Endodermal cell (in vitro differentiated cells): Measurements from ENCODE around the gene GPR162. TPM values are rescaled to one million over a fixed set of nuclear protein-coding genes. Genes with fewer than 3 reads are reported as not detected.
A peak's percentile ranks its signal among the peaks of the same experiment; 100 is the strongest.

Experiments
- DNase-seq: peaks from one replicate; pipeline ENCODE4 v3.0.0-alpha.2; 2017
- H3K27ac ChIP-seq: 2 replicates; pipeline ENCODE4 v1.5.1; 2013; ENCODE audit warnings: mild to moderate bottlenecking, low read depth, low read length, moderate library complexity
- H3K27me3 ChIP-seq: 2 replicates; pipeline ENCODE4 v1.6.1; 2013; ENCODE audit warnings: mild to moderate bottlenecking, low read length, moderate library complexity; ENCODE audit not compliant: insufficient read depth, control insufficient read depth, poor library complexity, severe bottlenecking
- H3K36me3 ChIP-seq: 2 replicates; pipeline ENCODE4 v1.7.0; 2013; ENCODE audit warnings: mild to moderate bottlenecking, low read length, moderate library complexity; ENCODE audit not compliant: control insufficient read depth, insufficient read depth
- H3K4me1 ChIP-seq: one replicate; pipeline ENCODE4 v1.7.0; 2013; ENCODE audit warnings: low read length; ENCODE audit not compliant: control insufficient read depth, insufficient read depth
- H3K4me3 ChIP-seq: 2 replicates; pipeline ENCODE4 v1.5.1; 2013; ENCODE audit warnings: mild to moderate bottlenecking, low read length, moderate library complexity
- H3K9ac ChIP-seq: 2 replicates; pipeline ENCODE4 v1.6.1; 2013; ENCODE audit warnings: mild to moderate bottlenecking, low read length, moderate library complexity; ENCODE audit not compliant: poor library complexity, severe bottlenecking; ENCODE audit errors: extremely low read depth
- H3K9me3 ChIP-seq: 2 replicates; pipeline ENCODE4 v1.6.1; 2013; ENCODE audit warnings: mild to moderate bottlenecking, low read length, moderate library complexity; ENCODE audit not compliant: control insufficient read depth
- H3K27ac Mint-ChIP-seq: 2 replicates; pipeline ENCODE4 v1.8.0; 2020; ENCODE audit warnings: mixed read lengths
- H3K27me3 Mint-ChIP-seq: 2 replicates; pipeline ENCODE4 v1.8.0; 2021; ENCODE audit warnings: mild to moderate bottlenecking, mixed read lengths; ENCODE audit not compliant: insufficient read depth
- H3K36me3 Mint-ChIP-seq: 2 replicates; pipeline ENCODE4 v1.8.0; 2020; ENCODE audit warnings: low read depth, mixed read lengths
- H3K4me1 Mint-ChIP-seq: 2 replicates; pipeline ENCODE4 v1.8.0; 2020; ENCODE audit warnings: mixed read lengths
- H3K4me3 Mint-ChIP-seq: 2 replicates; pipeline ENCODE4 v1.8.0; 2020; ENCODE audit warnings: mild to moderate bottlenecking, moderate library complexity, mixed read lengths
- H3K9me3 Mint-ChIP-seq: 2 replicates; pipeline ENCODE4 v1.8.0; 2020; ENCODE audit warnings: mild to moderate bottlenecking, mixed read lengths
- CTCF ChIP-seq: fragments of 200-600 bp; sonication (generic); conservative IDR thresholded peaks from 2 replicates; pipeline ENCODE4 v1.5.0; 2021; ENCODE audit warnings: antibody characterized with exemption, mild to moderate bottlenecking
- WGBS, 2 experiments: methylation state at CpG; one replicate each; pipeline versions ENCODE4 v1.1.5 to v1.1.7; 2013; ENCODE audit warnings: missing lambda C conversion rate in 2 of 2, mixed read lengths in 1 of 2; ENCODE audit not compliant: insufficient coverage in 1 of 2, insufficient read length in 1 of 2; 5-methylcytosine and 5-hydroxymethylcytosine counted together
- total RNA-seq, 2 donors: library from RNA; stranded (reverse); fragmentation: NEBNext Ultra II Directional in 1 of 2; extraction: Animal tissue kit (Norgen Biotek cat#: 25700) in 1 of 2; gene quantifications; 2 replicates in 1 of 2; 3 replicates in 1 of 2; pipeline ENCODE4 v1.2.1, GENCODE V29; 2021

GPR162 gene
- total RNA-seq, 2 donors from 2014 or later, result 14.7 to 15.0 TPM

GRCh38 chr12:6853626-6854025 lies 32.0 kb downstream of the GPR162 start:
- peaks cover 54% of the 10 kb centered on the region for H3K36me3 ChIP-seq
- DNase-seq, result no peak
- TF ChIP-seq CTCF, result no peak
- no peaks in the 10 kb centered on the region for H3K9me3 Mint-ChIP-seq
- H3K27ac ChIP-seq, result no peak overlapping the region
- H3K4me3 Mint-ChIP-seq, result peak overlapping the region; percentile 88
- H3K9ac ChIP-seq, result peak overlapping the region; percentile 54
- H3K4me3 ChIP-seq, result peak overlapping the region; percentile 92
- H3K9me3 ChIP-seq, result no peaks in the 10 kb centered on the region
- peaks cover 50% of the 10 kb centered on the region for H3K36me3 Mint-ChIP-seq
- H3K27ac Mint-ChIP-seq, result peak overlapping the region; percentile 98
- no peaks in the 10 kb centered on the region for H3K27me3 ChIP-seq
- WGBS, 2 experiments, result 100% methylated on average over 1 of the region's 1 CpG
- H3K4me1 ChIP-seq, result peaks cover 2% of the 10 kb centered on the region
- H3K4me1 Mint-ChIP-seq, result peaks cover 25% of the 10 kb centered on the region
- no peaks in the 10 kb centered on the region for H3K27me3 Mint-ChIP-seq

- Histone ChIP-seq H3K9me3 (no peaks in the 10 kb centered on the region), H3K9ac (no peak overlapping the region), H3K4me3 (peak overlapping the region; percentile 92), H3K27me3 (no peaks in the 10 kb centered on the region), H3K4me1 (peaks cover 2% of the 10 kb centered on the region), H3K27ac (no peak overlapping the region), H3K36me3 (peaks cover 54% of the 10 kb centered on the region)
- peak overlapping the region; percentile 14 for H3K27ac Mint-ChIP-seq
- peak overlapping the region; percentile 88 for H3K4me3 Mint-ChIP-seq
- H3K27me3 Mint-ChIP-seq, result no peaks in the 10 kb centered on the region
- 81 to 89% methylated on average over 5 to 6 of the region's 6 CpGs for WGBS, 2 experiments
- H3K9me3 Mint-ChIP-seq, result no peaks in the 10 kb centered on the region
- DNase-seq, result no peak
- TF ChIP-seq CTCF, result no peak
- H3K4me1 Mint-ChIP-seq, result peaks cover 25% of the 10 kb centered on the region
- peaks cover 51% of the 10 kb centered on the region for H3K36me3 Mint-ChIP-seq
Measured at GRCh38 chr12:6854036-6854435, 32.4 kb downstream of the GPR162 start.

- no peak for TF ChIP-seq CTCF
- DNase-seq, result no peak
- no peak overlapping the region for H3K4me3 Mint-ChIP-seq
- H3K27me3 ChIP-seq, result no peaks in the 10 kb centered on the region
- no peak overlapping the region for H3K27ac ChIP-seq
- H3K9ac ChIP-seq, result no peak overlapping the region
- no peaks in the 10 kb centered on the region for H3K9me3 Mint-ChIP-seq
- H3K9me3 ChIP-seq, result no peaks in the 10 kb centered on the region
- peaks cover 2% of the 10 kb centered on the region for H3K4me1 ChIP-seq
- H3K36me3 Mint-ChIP-seq, result peaks cover 55% of the 10 kb centered on the region
- WGBS, 2 experiments, result 93 to 97% methylated on average over 11 to 14 of the region's 14 CpGs
- H3K27ac Mint-ChIP-seq, result peak overlapping the region; percentile 26
- peaks cover 51% of the 10 kb centered on the region for H3K36me3 ChIP-seq
- peaks cover 20% of the 10 kb centered on the region for H3K4me1 Mint-ChIP-seq
- H3K4me3 ChIP-seq, result no peak overlapping the region
- no peaks in the 10 kb centered on the region for H3K27me3 Mint-ChIP-seq
Measured at GRCh38 chr12:6855322-6855721, 33.7 kb downstream of the GPR162 start.
